ENCODE data around the gene CLDND2.

Gene CLDND2

DNA sequence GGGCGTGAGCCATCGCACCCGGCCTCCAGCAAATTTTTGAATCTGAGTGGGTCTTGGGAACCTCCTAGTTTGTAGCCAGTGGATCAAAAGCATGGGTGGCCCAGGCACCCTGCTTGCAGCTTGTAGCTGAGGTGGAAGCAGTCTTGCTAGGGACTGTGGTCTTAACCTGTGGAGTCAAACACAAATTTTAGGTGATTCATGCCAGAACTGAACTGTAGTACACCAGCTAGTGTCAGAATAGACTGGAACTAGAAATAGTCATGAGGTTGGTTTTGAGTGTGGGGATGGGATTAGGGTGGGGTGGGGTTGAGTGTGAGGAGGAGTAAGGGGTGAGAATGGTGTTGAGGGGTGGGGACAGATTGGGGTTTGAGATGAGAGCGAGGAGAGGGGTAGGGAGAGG lies 13.2 kb upstream of the CLDND2 start:
- TF ChIP-seq, protein P1, sequence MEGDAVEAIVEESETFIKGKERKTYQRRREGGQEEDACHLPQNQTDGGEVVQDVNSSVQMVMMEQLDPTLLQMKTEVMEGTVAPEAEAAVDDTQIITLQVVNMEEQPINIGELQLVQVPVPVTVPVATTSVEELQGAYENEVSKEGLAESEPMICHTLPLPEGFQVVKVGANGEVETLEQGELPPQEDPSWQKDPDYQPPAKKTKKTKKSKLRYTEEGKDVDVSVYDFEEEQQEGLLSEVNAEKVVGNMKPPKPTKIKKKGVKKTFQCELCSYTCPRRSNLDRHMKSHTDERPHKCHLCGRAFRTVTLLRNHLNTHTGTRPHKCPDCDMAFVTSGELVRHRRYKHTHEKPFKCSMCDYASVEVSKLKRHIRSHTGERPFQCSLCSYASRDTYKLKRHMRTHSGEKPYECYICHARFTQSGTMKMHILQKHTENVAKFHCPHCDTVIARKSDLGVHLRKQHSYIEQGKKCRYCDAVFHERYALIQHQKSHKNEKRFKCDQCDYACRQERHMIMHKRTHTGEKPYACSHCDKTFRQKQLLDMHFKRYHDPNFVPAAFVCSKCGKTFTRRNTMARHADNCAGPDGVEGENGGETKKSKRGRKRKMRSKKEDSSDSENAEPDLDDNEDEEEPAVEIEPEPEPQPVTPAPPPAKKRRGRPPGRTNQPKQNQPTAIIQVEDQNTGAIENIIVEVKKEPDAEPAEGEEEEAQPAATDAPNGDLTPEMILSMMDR (IDR thresholded peaks at IDR 0.05; ENCODE audit: insufficient read depth, low read length) = no peak
- TF ChIP-seq POLR2AphosphoS5 (IDR thresholded peaks at IDR 0.05; ENCODE audit: low read depth) (no peak), GABPA (IDR thresholded peaks at IDR 0.05; ENCODE audit: low read depth) (no peak), SPI1 (IDR thresholded peaks at IDR 0.05; ENCODE audit: borderline replicate concordance, low read depth) (no peak)
- TF ChIP-seq, protein P2, sequence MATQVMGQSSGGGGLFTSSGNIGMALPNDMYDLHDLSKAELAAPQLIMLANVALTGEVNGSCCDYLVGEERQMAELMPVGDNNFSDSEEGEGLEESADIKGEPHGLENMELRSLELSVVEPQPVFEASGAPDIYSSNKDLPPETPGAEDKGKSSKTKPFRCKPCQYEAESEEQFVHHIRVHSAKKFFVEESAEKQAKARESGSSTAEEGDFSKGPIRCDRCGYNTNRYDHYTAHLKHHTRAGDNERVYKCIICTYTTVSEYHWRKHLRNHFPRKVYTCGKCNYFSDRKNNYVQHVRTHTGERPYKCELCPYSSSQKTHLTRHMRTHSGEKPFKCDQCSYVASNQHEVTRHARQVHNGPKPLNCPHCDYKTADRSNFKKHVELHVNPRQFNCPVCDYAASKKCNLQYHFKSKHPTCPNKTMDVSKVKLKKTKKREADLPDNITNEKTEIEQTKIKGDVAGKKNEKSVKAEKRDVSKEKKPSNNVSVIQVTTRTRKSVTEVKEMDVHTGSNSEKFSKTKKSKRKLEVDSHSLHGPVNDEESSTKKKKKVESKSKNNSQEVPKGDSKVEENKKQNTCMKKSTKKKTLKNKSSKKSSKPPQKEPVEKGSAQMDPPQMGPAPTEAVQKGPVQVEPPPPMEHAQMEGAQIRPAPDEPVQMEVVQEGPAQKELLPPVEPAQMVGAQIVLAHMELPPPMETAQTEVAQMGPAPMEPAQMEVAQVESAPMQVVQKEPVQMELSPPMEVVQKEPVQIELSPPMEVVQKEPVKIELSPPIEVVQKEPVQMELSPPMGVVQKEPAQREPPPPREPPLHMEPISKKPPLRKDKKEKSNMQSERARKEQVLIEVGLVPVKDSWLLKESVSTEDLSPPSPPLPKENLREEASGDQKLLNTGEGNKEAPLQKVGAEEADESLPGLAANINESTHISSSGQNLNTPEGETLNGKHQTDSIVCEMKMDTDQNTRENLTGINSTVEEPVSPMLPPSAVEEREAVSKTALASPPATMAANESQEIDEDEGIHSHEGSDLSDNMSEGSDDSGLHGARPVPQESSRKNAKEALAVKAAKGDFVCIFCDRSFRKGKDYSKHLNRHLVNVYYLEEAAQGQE (IDR thresholded peaks at IDR 0.05; ENCODE audit: insufficient replicate concordance, low read depth) = no peak

DNA sequence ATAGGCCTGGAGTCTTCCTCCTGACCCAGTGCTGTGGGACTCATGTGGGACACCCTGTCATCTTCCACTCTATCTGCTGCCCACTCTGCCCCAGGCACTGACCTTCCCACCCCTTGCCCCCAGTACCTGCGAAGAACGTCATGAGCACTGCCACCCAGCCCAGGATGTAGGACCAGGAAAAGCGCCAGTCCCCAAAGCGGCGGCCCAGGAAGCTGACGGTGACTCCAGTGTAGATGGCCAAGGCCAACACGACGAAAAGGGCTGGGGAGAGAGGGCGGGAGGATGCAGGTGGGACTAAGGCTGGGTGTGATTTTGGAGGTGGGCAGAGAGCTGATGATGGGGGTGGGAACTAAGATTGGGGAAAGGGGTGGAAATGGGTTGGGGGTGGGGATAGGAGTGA lies 11.6 kb upstream of the CLDND2 start:
- DNase-seq (ENCODE audit: low read depth in 1 of 2, low spot score in 1 of 2) = no peak
- TF ChIP-seq, protein P1 (IDR thresholded peaks at IDR 0.05; ENCODE audit: insufficient read depth, low read length) = no peak
- TF ChIP-seq, protein P2 (IDR thresholded peaks at IDR 0.05; ENCODE audit: insufficient replicate concordance, low read depth) = no peak
- TF ChIP-seq SPI1 (IDR thresholded peaks at IDR 0.05; ENCODE audit: borderline replicate concordance, low read depth) (no peak), GABPA (IDR thresholded peaks at IDR 0.05; ENCODE audit: low read depth) (no peak), POLR2AphosphoS5 (IDR thresholded peaks at IDR 0.05; ENCODE audit: low read depth) (no peak)
- no peak overlapping the region for H3K4me3 ChIP-seq (replicated peaks; ENCODE audit: insufficient read depth, low read length)
- H3K27me3 ChIP-seq (ENCODE audit: insufficient read depth, poor library complexity, severe bottlenecking) = no peaks in the 10 kb centered on the region
- H3K27ac ChIP-seq (replicated peaks) = no peak overlapping the region

More for the DNA sequence above, 13.2 kb upstream of the CLDND2 start:
- Histone ChIP-seq H3K27ac (replicated peaks) (no peak overlapping the region), H3K27me3 (ENCODE audit: insufficient read depth, poor library complexity, severe bottlenecking) (no peaks in the 10 kb centered on the region), H3K4me3 (replicated peaks; ENCODE audit: insufficient read depth, low read length) (no peak overlapping the region)
- no peak for DNase-seq (ENCODE audit: low read depth in 1 of 2, low spot score in 1 of 2)

DNA sequence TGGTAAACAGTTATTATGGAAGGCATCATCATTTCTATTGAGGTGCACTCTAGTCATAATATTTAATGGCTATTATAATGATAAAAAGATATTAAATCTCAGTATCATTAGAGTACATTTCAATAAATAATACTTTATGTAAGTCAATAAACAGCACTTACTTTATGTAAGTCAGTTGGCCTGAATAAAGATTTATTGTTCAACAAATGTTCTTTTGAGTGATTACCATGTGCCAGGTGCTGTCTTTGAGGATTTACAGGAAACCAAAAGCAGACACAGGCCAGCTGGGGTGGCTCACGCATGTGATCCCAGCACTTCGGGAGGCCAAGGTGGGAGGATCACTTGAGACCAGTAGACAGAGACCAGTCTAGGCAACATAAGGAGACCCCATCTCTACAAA lies 8.6 kb upstream of the CLDND2 start:
- no peak for DNase-seq (ENCODE audit: low read depth in 1 of 2, low spot score in 1 of 2)
- no peak overlapping the region for H3K4me3 ChIP-seq (replicated peaks; ENCODE audit: insufficient read depth, low read length)
- TF ChIP-seq, protein P2 (IDR thresholded peaks at IDR 0.05; ENCODE audit: insufficient replicate concordance, low read depth) = no peak
- TF ChIP-seq POLR2AphosphoS5 (IDR thresholded peaks at IDR 0.05; ENCODE audit: low read depth) (no peak), SPI1 (IDR thresholded peaks at IDR 0.05; ENCODE audit: borderline replicate concordance, low read depth) (no peak), GABPA (IDR thresholded peaks at IDR 0.05; ENCODE audit: low read depth) (no peak)
- TF ChIP-seq, protein P1 (IDR thresholded peaks at IDR 0.05; ENCODE audit: insufficient read depth, low read length) = no peak
- no peak overlapping the region for H3K27ac ChIP-seq (replicated peaks)
- H3K27me3 ChIP-seq (ENCODE audit: insufficient read depth, poor library complexity, severe bottlenecking) = no peaks in the 10 kb centered on the region
